Panc1 (cell line): ENCODE data around the gene TMCC1. TPM values are rescaled to one million over a fixed set of nuclear protein-coding genes. Genes with fewer than 3 reads are reported as not detected.
A peak's percentile ranks its signal among the peaks of the same experiment; 100 is the strongest.

Experiments
- ATAC-seq: fragments of 200-7000 bp; cut with Tn5 transposase; 2 replicates; pipeline ENCODE4 v1.9.1; 2020; ENCODE audit warnings: mild to moderate bottlenecking, moderate library complexity
- BruUV-seq: library from RNA; stranded (reverse); fragments of 400-500 nt; replicated peaks from 2 replicates; lab custom pipeline; 2021; lab: Mats Ljungman, UMichigan
- CTCF ChIA-PET: fragments of 300-600 bp; sonication (Branson Sonifier 250); formaldehyde crosslinking; loops from one replicate; lab custom pipeline; 2022; ENCODE audit warnings: antibody characterized with exemption; lab: Charles Lee
- POLR2A ChIA-PET: fragments of 300-600 bp; sonication (Branson Sonifier 250); formaldehyde crosslinking; loops from one replicate; lab custom pipeline; 2022; ENCODE audit warnings: antibody characterized with exemption; lab: Charles Lee
- DNase-seq: peaks from one replicate; pipeline ENCODE4 v3.0.0-alpha.2; 2010; ENCODE audit warnings: low read depth, low spot score
- H3K27ac ChIP-seq: 2 replicates; pipeline ENCODE4 v1.5.1; 2011; ENCODE audit warnings: mild to moderate bottlenecking, low read length, inconsistent platforms
- H3K27me3 ChIP-seq: fragments of 200-500 bp; sonication (Bioruptor generic); 2 replicates; pipeline ENCODE4 v1.6.0; 2014; ENCODE audit warnings: low read length, inconsistent platforms; ENCODE audit not compliant: control insufficient read depth, insufficient read depth
- H3K36me3 ChIP-seq: fragments of 200-500 bp; sonication (Bioruptor generic); 2 replicates; pipeline ENCODE4 v1.5.1; 2014; ENCODE audit warnings: inconsistent platforms, mild to moderate bottlenecking, low read length, moderate library complexity; ENCODE audit not compliant: control insufficient read depth, insufficient read depth
- H3K4me1 ChIP-seq: 2 replicates; pipeline ENCODE4 v1.5.1; 2011; ENCODE audit warnings: inconsistent platforms, mild to moderate bottlenecking, low read length, moderate library complexity; ENCODE audit not compliant: control insufficient read depth, insufficient read depth
- H3K4me3 ChIP-seq, 2 experiments: 2 replicates each; pipeline ENCODE4 v1.5.1; 2011 to 2012; ENCODE audit warnings: low read depth in 2 of 2, low read length in 2 of 2, mild to moderate bottlenecking in 2 of 2, inconsistent platforms in 1 of 2, moderate library complexity in 1 of 2
- H3K9me3 ChIP-seq: fragments of 200-500 bp; sonication (Bioruptor generic); 2 replicates; pipeline ENCODE4 v1.5.1; 2014; ENCODE audit warnings: low read depth, mild to moderate bottlenecking, inconsistent platforms, low read length, moderate library complexity; ENCODE audit not compliant: control insufficient read depth, insufficient read depth
- CTCF ChIP-seq: fragments of 450-650 bp; IDR thresholded peaks from 2 replicates; pipeline ENCODE4 v1.5.1; 2017; ENCODE audit warnings: mild to moderate bottlenecking
- POLR2AphosphoS5 ChIP-seq: IDR thresholded peaks from 2 replicates; pipeline ENCODE4 v1.6.1; 2012; ENCODE audit warnings: mild to moderate bottlenecking, low read depth, low read length, moderate library complexity
- REST ChIP-seq, 2 experiments: IDR thresholded peaks; 2 replicates each; pipeline ENCODE4 v1.6.1; 2011 to 2012; ENCODE audit warnings: low read depth in 2 of 2, control low read depth in 1 of 2, low read length in 1 of 2, mild to moderate bottlenecking in 1 of 2, moderate library complexity in 1 of 2; ENCODE audit not compliant: insufficient read depth in 1 of 2
- SIN3A ChIP-seq: IDR thresholded peaks from 2 replicates; pipeline ENCODE4 v1.6.1; 2012; ENCODE audit warnings: low read depth, mild to moderate bottlenecking, low read length, moderate library complexity, borderline replicate concordance; ENCODE audit not compliant: insufficient read depth
- TCF7L2 ChIP-seq: IDR thresholded peaks from 2 replicates; pipeline ENCODE4 v1.6.1; 2011; ENCODE audit warnings: mild to moderate bottlenecking, low read depth, low read length, inconsistent platforms
- in situ Hi-C: cut with HindIII; loops from 2 replicates; pipeline ENCODE4 v1.10.0; 2016; ENCODE audit warnings: low sequenced_read_pairs, low pct_unique_long_range_greater_than_20kb
- intact Hi-C: fragments of 100-400 bp; cut with micrococcal nuclease; formaldehyde crosslinking; loops from one replicate; pipeline ENCODE4 v1.10.0; 2022; ENCODE audit not compliant: unreplicated experiment
- total RNA-seq: library from RNA; stranded (reverse); gene quantifications from one replicate; pipeline ENCODE4 v1.2.1, GENCODE V29; 2021; ENCODE audit not compliant: unreplicated experiment

TMCC1 gene
- total RNA-seq, 1 experiment from 2014 or later: 33.2 TPM

- in situ Hi-C loops (no loop called here), intact Hi-C loops (loop anchor here (1.0 to 10.0 kb wide), 3 partner anchors 199 to 467 kb away; no protein-coding TSS in a partner anchor)
- peak overlapping the region; percentile 97 for H3K27ac ChIP-seq
- ChIA-PET POLR2A (no interaction called here), CTCF (no interaction called here)
- H3K27me3 ChIP-seq: no peaks in the 10 kb centered on the region
- H3K9me3 ChIP-seq: no peaks in the 10 kb centered on the region
- H3K4me3 ChIP-seq: peak overlapping the region; percentile 59 to 77
- BruUV-seq: no TSS peak
- DNase-seq (no peak), ATAC-seq (no peak)
- H3K4me1 ChIP-seq: peaks cover 35% of the 10 kb centered on the region
- TF ChIP-seq REST (IDR thresholded peaks at IDR 0.05; ENCODE audit: insufficient read depth in 1 of 2, low read depth in 2 of 2, low read length in 1 of 2) (no peak), TCF7L2 (no peak)
- H3K36me3 ChIP-seq: no peaks in the 10 kb centered on the region
These were observed 265.4 kb downstream of the TMCC1 start for GRCh38 chr3:129628169-129628522.

- BruUV-seq: TSS peak; percentile 94
- DNase-seq: peak; percentile 55
- in situ Hi-C loops: no loop called here
These were observed 266.0 kb downstream of the TMCC1 start for GRCh38 chr3:129627350-129628168.

More at GRCh38 chr3:129627350-129628168, 266.0 kb downstream of the TMCC1 start:
- H3K9me3 ChIP-seq: no peaks in the 10 kb centered on the region
- peak overlapping the region; percentile 97 for H3K27ac ChIP-seq
- H3K36me3 ChIP-seq: no peaks in the 10 kb centered on the region
- H3K27me3 ChIP-seq: no peaks in the 10 kb centered on the region
- H3K4me1 ChIP-seq: peaks cover 36% of the 10 kb centered on the region
- TF ChIP-seq SIN3A: 0 out of 2 replicates have a peak, but pooled peaks have one; percentile 31
- no peak for TF ChIP-seq CTCF
- TF ChIP-seq POLR2AphosphoS5: peak; percentile 38
- 0 out of 4 replicates have a peak, but pooled peaks of 1 of the 2 experiments have one; percentile 30 for TF ChIP-seq REST (IDR thresholded peaks at IDR 0.05; ENCODE audit: insufficient read depth in 1 of 2, low read depth in 2 of 2, low read length in 1 of 2)
- peak; percentile 89 for TF ChIP-seq TCF7L2
- peak overlapping the region; percentile 59 to 77 for H3K4me3 ChIP-seq
- ATAC-seq: peak; percentile 53
- POLR2A ChIA-PET: no interaction called here
- intact Hi-C loops: loop anchor here (1.0 to 10.0 kb wide), 3 partner anchors 200 to 467 kb away; no protein-coding TSS in a partner anchor
- CTCF ChIA-PET: interaction anchor here (0.6 to 1.2 kb wide), 2 partner anchors 21 to 198 kb away, joined by 4 to 5 read pairs; no protein-coding TSS in a partner anchor
